ENCODE measurements around the gene RBM47. TPM values are rescaled to one million over a fixed set of nuclear protein-coding genes. Genes with fewer than 3 reads are reported as not detected.

The RBM47 gene
- total and polyA plus RNA-seq, 10 of the 15 experiments (the other 5 are each of a cell fraction or from before 2014, with no cell fraction given): 7.9 to 45.0 (median 28.7) TPM

DNA sequence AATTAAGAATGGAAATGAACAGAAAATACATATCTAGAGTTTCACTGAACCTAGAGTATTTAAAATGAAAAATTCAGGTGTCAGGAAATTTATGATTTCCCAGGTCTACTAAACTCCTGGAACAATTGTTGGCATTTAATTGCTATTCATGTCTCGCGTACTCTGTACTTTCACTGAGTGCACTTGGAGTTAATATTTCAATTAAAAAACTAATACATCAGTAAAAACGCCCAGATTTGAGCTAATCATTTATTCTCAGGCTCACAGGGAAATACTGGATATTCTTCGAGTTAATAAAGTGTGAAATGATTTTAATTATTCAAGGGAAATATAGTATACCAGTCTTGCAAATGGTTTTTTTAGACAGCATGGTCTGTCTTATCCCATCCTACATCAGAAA, 168.6 kb downstream of the RBM47 start:
- CTCF ChIA-PET: interaction anchor here (0.6 to 3.7 kb wide), 3 partner anchors 9 to 90 kb away, joined by 3 to 11 read pairs (median 3); no protein-coding TSS in a partner anchor
- no peak overlapping the region for H3K9ac ChIP-seq (ENCODE audit: control insufficient read depth, insufficient read depth, low read length)
- POLR2A ChIA-PET: interaction anchor here (3.9 kb wide), 1 partner anchor 13 kb away, joined by 29 read pairs; no protein-coding TSS in a partner anchor
- ATAC-seq (no peak), DNase-seq (ENCODE audit: low read depth, low spot score) (no peak), FAIRE-seq (no peak)
- BruUV-seq (replicated peaks): no TSS peak
- H3K79me2 ChIP-seq (ENCODE audit: control insufficient read depth, insufficient read depth, low read length): peaks cover 28% of the 10 kb centered on the region
- no peak overlapping the region for H3K4me2 ChIP-seq (ENCODE audit: control insufficient read depth, insufficient read depth)
- in situ Hi-C loops (cut with MboI) (no loop called here), intact Hi-C loops (cut with micrococcal nuclease; ENCODE audit: unreplicated experiment) (loop anchor here (10.0 kb wide), 1 partner anchor 164 kb away; the partner anchor contains the start of gene RBM47)
- H2AFZ ChIP-seq (ENCODE audit: control insufficient read depth, low read depth, low read length): no peak overlapping the region
- peaks cover 2% of the 10 kb centered on the region; the same call in 1 of the 3 replicates for H3K9me3 ChIP-seq (replicated peaks; ENCODE audit: control insufficient read depth, insufficient read depth, low read length)
- SMC1A ChIA-PET (ENCODE audit: uncharacterized antibody, unreplicated experiment): interaction anchor here (1.9 to 7.7 kb wide), 5 partner anchors 8 to 258 kb away, joined by 6 to 102 read pairs (median 13); no protein-coding TSS in a partner anchor
- H3K27ac ChIP-seq (ENCODE audit: control insufficient read depth, insufficient read depth): no peak overlapping the region
- peaks cover 23% of the 10 kb centered on the region for H3K4me1 ChIP-seq (ENCODE audit: control insufficient read depth, insufficient read depth, low read length)
- RAD21 ChIA-PET (ENCODE audit: unreplicated experiment): interaction anchor here (0.6 to 2.3 kb wide), 6 partner anchors 9 to 54 kb away, joined by 3 to 13 read pairs (median 6); no protein-coding TSS in a partner anchor
- H4K20me1 ChIP-seq (ENCODE audit: control insufficient read depth, insufficient read depth): no peaks in the 10 kb centered on the region
- no peak overlapping the region for H3K4me3 ChIP-seq
- peaks cover 8 to 13% of the 10 kb centered on the region in 2 experiments; a peak in 3 of 4 replicates for H3K36me3 ChIP-seq (ENCODE audit: control insufficient read depth in 2 of 2, insufficient read depth in 2 of 2, low read length in 1 of 2)
- no peak for TF ChIP-seq POLR2AphosphoS5 (IDR thresholded peaks at IDR 0.05; ENCODE audit: low read length)
- TF ChIP-seq, protein P1, sequence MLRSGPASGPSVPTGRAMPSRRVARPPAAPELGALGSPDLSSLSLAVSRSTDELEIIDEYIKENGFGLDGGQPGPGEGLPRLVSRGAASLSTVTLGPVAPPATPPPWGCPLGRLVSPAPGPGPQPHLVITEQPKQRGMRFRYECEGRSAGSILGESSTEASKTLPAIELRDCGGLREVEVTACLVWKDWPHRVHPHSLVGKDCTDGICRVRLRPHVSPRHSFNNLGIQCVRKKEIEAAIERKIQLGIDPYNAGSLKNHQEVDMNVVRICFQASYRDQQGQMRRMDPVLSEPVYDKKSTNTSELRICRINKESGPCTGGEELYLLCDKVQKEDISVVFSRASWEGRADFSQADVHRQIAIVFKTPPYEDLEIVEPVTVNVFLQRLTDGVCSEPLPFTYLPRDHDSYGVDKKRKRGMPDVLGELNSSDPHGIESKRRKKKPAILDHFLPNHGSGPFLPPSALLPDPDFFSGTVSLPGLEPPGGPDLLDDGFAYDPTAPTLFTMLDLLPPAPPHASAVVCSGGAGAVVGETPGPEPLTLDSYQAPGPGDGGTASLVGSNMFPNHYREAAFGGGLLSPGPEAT (IDR thresholded peaks at IDR 0.05; ENCODE audit: low read depth): no peak
- TF ChIP-seq STAT3 (IDR thresholded peaks at IDR 0.05; ENCODE audit: low read depth, low read length): no peak
- TF ChIP-seq NFYB (IDR thresholded peaks at IDR 0.05; ENCODE audit: insufficient read depth, low read depth, low read length): no peak
- no peak for TF ChIP-seq SUPT20H (IDR thresholded peaks at IDR 0.05; ENCODE audit: borderline replicate concordance, control insufficient read depth, low read depth, low read length)
- TF ChIP-seq STAT1 (conservative IDR thresholded peaks at IDR 0.05): no peak
- 96% methylated on average over 4 of the region's 4 CpGs for WGBS (ENCODE audit: insufficient coverage, insufficient replicate concordance, low lambda C conversion rate, missing lambda C conversion rate)
- H3K27me3 ChIP-seq (replicated peaks in 1 of 2; ENCODE audit: control insufficient read depth in 2 of 2, insufficient read depth in 2 of 2, low read length in 1 of 2): no peaks in the 10 kb centered on the region

All from GM12878 (cell line).